IgD-negative memory B cell (primary cell): ENCODE measurements around the gene ENO2. TPM values are rescaled to one million over a fixed set of nuclear protein-coding genes. Genes with fewer than 3 reads are reported as not detected.
"Not testable (repeated sequence)": the region's sequence is repeated elsewhere in the genome, so short reads cannot be mapped to it uniquely, and the experiment has no call there.

Experiments
- H3K27ac Mint-ChIP-seq, 3 donors: one replicate each; pipeline ENCODE4 v1.8.0; 2020 to 2022; ENCODE audit warnings: mild to moderate bottlenecking in 3 of 3, mixed read lengths in 3 of 3, moderate library complexity in 1 of 3
- H3K27me3 Mint-ChIP-seq: one replicate; pipeline ENCODE4 v1.8.0; 2021; ENCODE audit warnings: mixed read lengths
- H3K36me3 Mint-ChIP-seq: one replicate; pipeline ENCODE4 v1.8.0; 2020; ENCODE audit warnings: mild to moderate bottlenecking, mixed read lengths
- H3K4me1 Mint-ChIP-seq, 3 donors: one replicate each; pipeline ENCODE4 v1.8.0; 2020 to 2022; ENCODE audit warnings: mixed read lengths in 3 of 3, mild to moderate bottlenecking in 1 of 3
- H3K4me3 Mint-ChIP-seq, 4 donors: one replicate each; pipeline ENCODE4 v1.8.0; 2020 to 2022; ENCODE audit warnings: mild to moderate bottlenecking in 4 of 4, mixed read lengths in 4 of 4, moderate library complexity in 3 of 4
- H3K9me3 Mint-ChIP-seq, 3 donors: one replicate each; pipeline ENCODE4 v1.8.0; 2020 to 2021; ENCODE audit warnings: mixed read lengths in 3 of 3, mild to moderate bottlenecking in 1 of 3
- polyA plus RNA-seq: library from polyadenylated mRNA; unstranded; fragments of 300-500 nt; fragmentation: Illumina TruSeq; gene quantifications from one replicate; pipeline ENCODE4 v1.2.3, GENCODE V29; 2021

ENO2 gene
- polyA plus RNA-seq, 1 donor from 2014 or later, result 21.7 TPM

GRCh38 chr12:6894321-6894720, 20.1 kb upstream of the ENO2 start:
- Mint-ChIP-seq H3K27ac (no peak overlapping the region), H3K36me3 (peaks cover 3% of the 10 kb centered on the region), H3K9me3 (no peaks in the 10 kb centered on the region), H3K27me3 (no peaks in the 10 kb centered on the region), H3K4me3 (no peak overlapping the region), H3K4me1 (peaks cover 4 to 11% (median 8%) of the 10 kb centered on the region in 3 donors)

GRCh38 chr12:6896846-6897435, 17.4 kb upstream of the ENO2 start:
- H3K4me1 Mint-ChIP-seq, result peaks cover 0 to 4% (median 0%) of the 10 kb centered on the region in 3 donors
- H3K36me3 Mint-ChIP-seq, result peaks cover 3% of the 10 kb centered on the region
- no peaks in the 10 kb centered on the region for H3K27me3 Mint-ChIP-seq
- H3K9me3 Mint-ChIP-seq, result no peaks in the 10 kb centered on the region
- H3K4me3 Mint-ChIP-seq, result no peak overlapping the region
- no peak overlapping the region for H3K27ac Mint-ChIP-seq

- no peak overlapping the region for H3K4me3 Mint-ChIP-seq
- peak overlapping the region in 1 of 3 donors; percentile 5 for H3K27ac Mint-ChIP-seq
- peaks cover 3% of the 10 kb centered on the region for H3K36me3 Mint-ChIP-seq
- no peaks in the 10 kb centered on the region for H3K27me3 Mint-ChIP-seq
- no peaks in the 10 kb centered on the region for H3K9me3 Mint-ChIP-seq
- H3K4me1 Mint-ChIP-seq, result peaks cover 3 to 6% (median 6%) of the 10 kb centered on the region in 3 donors
Measured at GRCh38 chr12:6899427-6899826, 15.0 kb upstream of the ENO2 start.

- H3K36me3 Mint-ChIP-seq, result peaks cover 1% of the 10 kb centered on the region
- H3K4me1 Mint-ChIP-seq, result peaks cover 3 to 6% (median 6%) of the 10 kb centered on the region in 3 donors
- H3K4me3 Mint-ChIP-seq, result no peak overlapping the region
- H3K9me3 Mint-ChIP-seq, result no peaks in the 10 kb centered on the region
- H3K27ac Mint-ChIP-seq, result peak overlapping the region in 1 of 3 donors; percentile 5
- H3K27me3 Mint-ChIP-seq, result no peaks in the 10 kb centered on the region
Measured at GRCh38 chr12:6899837-6900519, 14.4 kb upstream of the ENO2 start.

GRCh38 chr12:6902448-6902847, 11.9 kb upstream of the ENO2 start:
- no peaks in the 10 kb centered on the region for H3K9me3 Mint-ChIP-seq
- peaks cover 3 to 6% (median 6%) of the 10 kb centered on the region in 3 donors for H3K4me1 Mint-ChIP-seq
- H3K4me3 Mint-ChIP-seq, result no peak overlapping the region
- peak overlapping the region in 2 of 3 donors; percentile 49 to 54 for H3K27ac Mint-ChIP-seq
- no peaks in the 10 kb centered on the region for H3K27me3 Mint-ChIP-seq
- peaks cover 1% of the 10 kb centered on the region for H3K36me3 Mint-ChIP-seq

GRCh38 chr12:6903722-6904121, 10.7 kb upstream of the ENO2 start:
- Mint-ChIP-seq H3K36me3 (peaks cover 1% of the 10 kb centered on the region), H3K4me1 (peaks cover 3 to 6% (median 6%) of the 10 kb centered on the region in 3 donors), H3K9me3 (no peaks in the 10 kb centered on the region), H3K27me3 (no peaks in the 10 kb centered on the region), H3K4me3 (peak overlapping the region in 2 of 4 donors; percentile 30 to 57), H3K27ac (peak overlapping the region in 1 of 3 donors; percentile 49)

- no peaks in the 10 kb centered on the region for H3K27me3 Mint-ChIP-seq
- H3K4me1 Mint-ChIP-seq, result peaks cover 3 to 6% (median 6%) of the 10 kb centered on the region in 3 donors
- H3K4me3 Mint-ChIP-seq, result peak within 1 kb of the TSS in 2 of 4 donors; percentile 30 to 57
- H3K9me3 Mint-ChIP-seq, result no peaks in the 10 kb centered on the region
- peak within 1 kb of the TSS in 1 of 3 donors; percentile 49 for H3K27ac Mint-ChIP-seq
- H3K36me3 Mint-ChIP-seq, result peaks cover 1% of the 10 kb centered on the region
Measured at GRCh38 chr12:6904280-6905276, 9.8 kb upstream of the ENO2 start, which contains the start of gene LRRC23. Gene LRRC23, plus strand, starts transcription at chr12:6904822. Its CDS starts 812 bp downstream, at chr12:6905634.

- Mint-ChIP-seq H3K36me3 (peaks cover 1% of the 10 kb centered on the region), H3K4me1 (peaks cover 2 to 6% (median 3%) of the 10 kb centered on the region in 3 donors), H3K27ac (no peak overlapping the region), H3K4me3 (no peak overlapping the region), H3K9me3 (no peaks in the 10 kb centered on the region), H3K27me3 (no peaks in the 10 kb centered on the region)
Measured at GRCh38 chr12:6905414-6906040, 8.9 kb upstream of the ENO2 start.

- peak overlapping the region in 1 of 3 donors; percentile 82 for H3K27ac Mint-ChIP-seq
- H3K4me3 Mint-ChIP-seq, H3K9me3 Mint-ChIP-seq, H3K36me3 Mint-ChIP-seq, H3K27me3 Mint-ChIP-seq, H3K4me1 Mint-ChIP-seq: not testable (repeated sequence)
Measured at GRCh38 chr12:6908141-6908540, 6.2 kb upstream of the ENO2 start.

GRCh38 chr12:6909421-6910145, 4.8 kb upstream of the ENO2 start:
- Mint-ChIP-seq H3K27ac (peak overlapping the region in 1 of 3 donors; percentile 31), H3K36me3 (no peaks in the 10 kb centered on the region), H3K4me1 (peaks cover 3 to 7% (median 4%) of the 10 kb centered on the region in 3 donors), H3K4me3 (no peak overlapping the region), H3K9me3 (no peaks in the 10 kb centered on the region), H3K27me3 (no peaks in the 10 kb centered on the region)

- Mint-ChIP-seq H3K9me3 (no peaks in the 10 kb centered on the region), H3K4me1 (peaks cover 9 to 13% (median 10%) of the 10 kb centered on the region in 3 donors), H3K4me3 (peak overlapping the region in 3 of 4 donors; percentile 67 to 93 (median 81)), H3K27me3 (peaks cover 4% of the 10 kb centered on the region), H3K36me3 (peaks cover 1% of the 10 kb centered on the region), H3K27ac (peak overlapping the region in 1 of 3 donors; percentile 82)
Measured at GRCh38 chr12:6912164-6912935, 2.0 kb upstream of the ENO2 start.

- peak overlapping the region; percentile 90 to 99 (median 94) for H3K4me3 Mint-ChIP-seq
- H3K36me3 Mint-ChIP-seq, result peaks cover 1% of the 10 kb centered on the region
- H3K4me1 Mint-ChIP-seq, result peaks cover 12 to 21% (median 18%) of the 10 kb centered on the region in 3 donors
- H3K9me3 Mint-ChIP-seq, result no peaks in the 10 kb centered on the region
- peak overlapping the region; percentile 82 to 95 (median 92) for H3K27ac Mint-ChIP-seq
- peaks cover 4% of the 10 kb centered on the region for H3K27me3 Mint-ChIP-seq
Measured at GRCh38 chr12:6914947-6915788, 788 bp downstream of the ENO2 start.
